Body of pancreas (tissue), 4 donors: ENCODE data around the gene TEPSIN. TPM values are rescaled to one million over a fixed set of nuclear protein-coding genes. Genes with fewer than 3 reads are reported as not detected.

Experiments
- ATAC-seq: fragments of 150-250 bp; one replicate; pipeline ENCODE4 v1.9.1; 2016
- DNase-seq, 4 donors: peaks; one replicate each; pipeline ENCODE4 v3.0.0-alpha.2; 2019
- H3K27ac ChIP-seq, 4 donors: fragments of 200-600 bp; sonication (generic); 1 replicate in 3 of 4; 2 replicates in 1 of 4; pipeline versions ENCODE4 v1.5.1 to v1.6.1; 2016 to 2019; ENCODE audit warnings: mild to moderate bottlenecking in 1 of 4, mixed read lengths in 1 of 4, moderate library complexity in 1 of 4
- H3K27me3 ChIP-seq, 2 donors: fragments of 200-600 bp; sonication (generic); one replicate each; pipeline ENCODE4 v1.6.0; 2016; ENCODE audit warnings: mild to moderate bottlenecking in 1 of 2
- H3K36me3 ChIP-seq, 2 donors: fragments of 200-600 bp; sonication (generic); replicated peaks in 1 of 2; 2 replicates each; pipeline ENCODE4 v1.5.1; 2016; ENCODE audit warnings: low read depth in 2 of 2; ENCODE audit not compliant: insufficient read depth in 1 of 2
- H3K4me1 ChIP-seq: fragments of 200-600 bp; sonication (generic); one replicate; pipeline ENCODE4 v1.6.0; 2016
- H3K4me3 ChIP-seq, 2 donors: fragments of 200-600 bp; sonication (generic); 1 replicate in 1 of 2; 2 replicates in 1 of 2; pipeline ENCODE4 v1.5.1; 2016 to 2019
- H3K9me3 ChIP-seq, 3 donors: fragments of 200-600 bp; sonication (generic); 1 replicate in 2 of 3; 2 replicates in 1 of 3; pipeline ENCODE4 v1.5.1; 2016
- CTCF ChIP-seq, 7 experiments: fragments of 450-650 bp in 4 of 7; fragments of 200-600 bp in 3 of 7; sonication (generic) in 3 of 7; IDR thresholded peaks; one replicate each; pipeline ENCODE4 v1.5.1; 2016 to 2019; ENCODE audit warnings: antibody characterized with exemption in 7 of 7
- POLR2A ChIP-seq, 3 donors: fragments of 450-650 bp; IDR thresholded peaks; one replicate each; pipeline ENCODE4 v1.6.1; 2016; ENCODE audit warnings: antibody characterized with exemption in 3 of 3, mild to moderate bottlenecking in 2 of 3
- WGBS, 2 donors: methylation state at CpG; one replicate each; pipeline ENCODE4 v1.1.5; 2017; 5-methylcytosine and 5-hydroxymethylcytosine counted together
- intact Hi-C: fragments of 100-400 bp; cut with DNase I; formaldehyde crosslinking; loops from one replicate; pipeline ENCODE4 v1.15.1; 2023
- total RNA-seq, 2 donors: library from RNA; depleted of rRNA; stranded (reverse); fragments of >200 nt; gene quantifications; one replicate each; pipeline ENCODE4 v1.1.0, GENCODE V29; 2016

The TEPSIN gene
- total RNA-seq, 2 donors from 2014 or later = 31.9 to 102 TPM

- Histone ChIP-seq H3K9me3 (no peaks in the 10 kb centered on the region), H3K27me3 (no peaks in the 10 kb centered on the region), H3K4me1 (no peaks in the 10 kb centered on the region), H3K27ac (no peak overlapping the region), H3K4me3 (no peak overlapping the region), H3K36me3 (peaks cover 14 to 30% of the 10 kb centered on the region in 2 donors)
- 89 to 100% methylated on average over 1 to 12 of the region's 12 CpGs for WGBS, 2 donors
- intact Hi-C loops = no loop called here
- TF ChIP-seq CTCF (IDR thresholded peaks at IDR 0.05) = no peak
- DNase-seq (no peak), ATAC-seq (no peak)
Measured at GRCh38 chr17:81264640-81265039, 25.8 kb upstream of the TEPSIN start.

GRCh38 chr17:81263371-81264181 lies 24.7 kb upstream of the TEPSIN start:
- no peaks in the 10 kb centered on the region for H3K9me3 ChIP-seq
- no peak overlapping the region for H3K27ac ChIP-seq
- peaks cover 18 to 35% of the 10 kb centered on the region in 2 donors for H3K36me3 ChIP-seq
- no peak for TF ChIP-seq POLR2A (IDR thresholded peaks at IDR 0.05)
- TF ChIP-seq CTCF (IDR thresholded peaks at IDR 0.05) = no peak
- no peaks in the 10 kb centered on the region for H3K4me1 ChIP-seq
- no peak for DNase-seq
- no peak overlapping the region for H3K4me3 ChIP-seq
- H3K27me3 ChIP-seq = no peaks in the 10 kb centered on the region
- WGBS, 2 donors = 93 to 100% methylated on average over 4 to 37 of the region's 40 CpGs
- ATAC-seq = no peak
- intact Hi-C loops = no loop called here

- Histone ChIP-seq H3K9me3 (no peaks in the 10 kb centered on the region), H3K27me3 (no peaks in the 10 kb centered on the region), H3K36me3 (peaks cover 18 to 37% of the 10 kb centered on the region in 2 donors), H3K4me3 (no peak overlapping the region), H3K4me1 (no peaks in the 10 kb centered on the region), H3K27ac (no peak overlapping the region)
- intact Hi-C loops = no loop called here
- TF ChIP-seq POLR2A (IDR thresholded peaks at IDR 0.05) (no peak), CTCF (IDR thresholded peaks at IDR 0.05) (no peak)
- 87 to 91% methylated on average over 29 to 30 of the region's 36 CpGs for WGBS, 2 donors
- ATAC-seq (no peak), DNase-seq (no peak)
Measured at GRCh38 chr17:81261582-81262336, 22.9 kb upstream of the TEPSIN start.

- DNase-seq (no peak), ATAC-seq (no peak)
- Histone ChIP-seq H3K4me1 (no peaks in the 10 kb centered on the region), H3K27me3 (no peaks in the 10 kb centered on the region), H3K9me3 (no peaks in the 10 kb centered on the region), H3K36me3 (peaks cover 18 to 37% of the 10 kb centered on the region in 2 donors), H3K27ac (no peak overlapping the region), H3K4me3 (no peak overlapping the region)
- no peak for TF ChIP-seq CTCF (IDR thresholded peaks at IDR 0.05)
- TF ChIP-seq POLR2A (IDR thresholded peaks at IDR 0.05) = no peak
- intact Hi-C loops = no loop called here
- 94 to 96% methylated on average over 17 to 18 of the region's 18 CpGs for WGBS, 2 donors
Measured at GRCh38 chr17:81261096-81261495, 22.2 kb upstream of the TEPSIN start.
